ENCODE data around the gene IFT122.
"Not testable (repeated sequence)": the region's sequence is repeated elsewhere in the genome, so short reads cannot be mapped to it uniquely, and the experiment has no call there.

IFT122 gene

DNA sequence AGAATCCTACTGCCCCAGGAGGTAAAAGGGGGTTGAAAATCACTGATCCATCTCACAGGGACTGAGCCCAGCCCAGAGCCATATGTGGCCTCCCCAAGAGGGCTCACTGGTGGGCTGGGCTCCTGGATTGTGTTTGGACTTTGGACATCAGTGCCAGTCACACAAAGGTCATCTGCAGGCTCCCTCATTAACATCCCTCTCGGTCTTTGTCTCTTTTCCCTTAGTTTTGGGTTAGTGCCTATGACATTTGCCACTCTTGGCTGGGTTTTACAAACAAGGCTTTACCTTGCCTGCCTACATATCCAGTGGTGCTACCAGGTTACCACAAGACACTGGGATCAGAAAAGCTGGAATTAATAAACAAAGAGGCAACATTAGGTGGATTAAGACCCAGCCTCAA lies 27.9 kb downstream of the IFT122 start:
- Mint-ChIP-seq H3K27me3 (no peaks in the 10 kb centered on the region), H3K4me3 (no peak overlapping the region), H3K36me3 (peaks cover 13% of the 10 kb centered on the region), H3K4me1 (ENCODE audit: low read depth) (peaks cover 4% of the 10 kb centered on the region), H3K27ac (no peak overlapping the region), H3K9me3 (ENCODE audit: low read depth) (no peaks in the 10 kb centered on the region)

- Mint-ChIP-seq H3K9me3 (ENCODE audit: low read depth) (no peaks in the 10 kb centered on the region), H3K27ac (no peak overlapping the region), H3K27me3 (no peaks in the 10 kb centered on the region), H3K4me1 (ENCODE audit: low read depth) (peaks cover 4% of the 10 kb centered on the region), H3K4me3 (no peak overlapping the region), H3K36me3 (peaks cover 13% of the 10 kb centered on the region)
These were observed 29.0 kb downstream of the IFT122 start for GRCh38 chr3:129469026-129469425.

DNA sequence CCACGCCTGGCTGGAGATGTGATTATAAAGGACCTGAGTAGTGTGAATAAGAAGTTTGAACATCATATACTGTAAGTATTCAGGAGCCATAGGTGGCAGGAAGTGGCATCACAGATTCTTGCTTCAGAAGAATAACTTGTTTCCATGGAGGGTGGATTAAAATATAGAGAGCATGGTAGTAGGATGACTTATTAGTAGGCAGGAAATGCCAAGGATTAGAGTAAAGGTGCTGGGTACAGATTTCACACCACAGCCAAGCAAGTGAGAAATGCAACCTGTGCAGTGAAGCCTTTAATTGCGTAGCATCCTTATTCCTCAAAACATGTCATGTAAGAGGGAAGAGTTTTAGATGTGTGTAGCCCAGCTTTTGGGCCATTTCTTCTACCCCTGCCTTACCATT lies 30.8 kb downstream of the IFT122 start:
- H3K9me3 Mint-ChIP-seq (ENCODE audit: low read depth), result no peaks in the 10 kb centered on the region
- no peaks in the 10 kb centered on the region for H3K27me3 Mint-ChIP-seq
- H3K4me3 Mint-ChIP-seq, result no peak overlapping the region
- H3K27ac Mint-ChIP-seq, result no peak overlapping the region
- H3K4me1 Mint-ChIP-seq (ENCODE audit: low read depth), result peaks cover 4% of the 10 kb centered on the region
- H3K36me3 Mint-ChIP-seq, result peaks cover 11% of the 10 kb centered on the region

DNA sequence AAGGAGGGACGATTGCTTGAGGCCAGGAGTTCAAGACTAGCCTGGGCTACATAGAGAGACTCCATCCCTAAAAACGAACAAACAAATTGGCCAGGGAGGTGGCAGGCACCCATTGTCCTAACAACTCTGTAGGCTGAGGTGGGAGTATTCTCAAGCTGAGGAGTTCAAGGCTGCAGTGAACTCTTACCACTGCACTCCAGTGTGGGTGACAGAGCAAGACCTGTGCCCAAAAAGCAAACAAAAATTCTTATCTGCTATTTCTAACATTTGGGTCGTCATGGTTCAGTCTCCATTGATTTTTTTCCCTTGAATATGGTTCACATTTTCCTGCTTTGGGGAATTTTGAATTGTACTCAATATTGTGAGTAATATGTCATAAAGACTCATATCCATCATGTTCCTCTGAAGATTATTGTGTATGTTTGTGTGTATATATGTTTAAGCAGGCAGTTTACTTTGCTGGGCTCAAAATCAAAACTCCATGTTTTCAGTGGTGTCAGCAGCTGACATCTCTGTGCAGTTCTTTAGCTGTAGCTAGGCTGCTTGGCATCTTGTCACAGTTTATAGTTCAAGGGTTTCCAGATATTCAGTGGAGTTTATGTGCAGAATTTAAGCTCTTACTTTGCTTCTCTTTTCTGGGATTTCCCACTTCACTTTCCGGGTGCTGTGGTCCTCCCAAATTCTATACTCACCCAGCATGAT lies 33.2 kb downstream of the IFT122 start:
- H3K9me3 Mint-ChIP-seq (ENCODE audit: low read depth), result no peaks in the 10 kb centered on the region
- H3K4me1 Mint-ChIP-seq (ENCODE audit: low read depth), result peaks cover 4% of the 10 kb centered on the region
- no peak overlapping the region for H3K4me3 Mint-ChIP-seq
- peaks cover 11% of the 10 kb centered on the region for H3K36me3 Mint-ChIP-seq
- no peak overlapping the region for H3K27ac Mint-ChIP-seq
- H3K27me3 Mint-ChIP-seq, result no peaks in the 10 kb centered on the region

DNA sequence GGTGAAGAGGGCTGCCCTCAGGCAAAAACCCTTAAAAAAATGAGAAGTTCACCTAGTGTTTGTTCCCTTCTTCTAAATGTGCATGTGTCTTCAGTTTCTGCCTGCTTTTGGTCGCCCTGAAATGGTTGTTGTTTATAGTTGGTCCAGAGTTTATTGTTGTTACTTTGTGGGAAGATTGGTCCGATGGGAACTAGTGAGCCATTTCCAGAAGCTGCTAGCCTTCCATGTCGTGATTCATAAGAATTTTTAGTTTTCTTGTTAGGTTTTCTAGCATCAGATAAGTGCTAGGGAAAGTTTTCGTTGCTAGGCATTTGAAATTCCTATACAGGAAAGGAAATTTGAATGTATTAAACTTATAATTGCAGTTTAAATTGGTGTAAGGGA lies 33.7 kb downstream of the IFT122 start:
- H3K4me1 Mint-ChIP-seq (ENCODE audit: low read depth), result peaks cover 4% of the 10 kb centered on the region

DNA sequence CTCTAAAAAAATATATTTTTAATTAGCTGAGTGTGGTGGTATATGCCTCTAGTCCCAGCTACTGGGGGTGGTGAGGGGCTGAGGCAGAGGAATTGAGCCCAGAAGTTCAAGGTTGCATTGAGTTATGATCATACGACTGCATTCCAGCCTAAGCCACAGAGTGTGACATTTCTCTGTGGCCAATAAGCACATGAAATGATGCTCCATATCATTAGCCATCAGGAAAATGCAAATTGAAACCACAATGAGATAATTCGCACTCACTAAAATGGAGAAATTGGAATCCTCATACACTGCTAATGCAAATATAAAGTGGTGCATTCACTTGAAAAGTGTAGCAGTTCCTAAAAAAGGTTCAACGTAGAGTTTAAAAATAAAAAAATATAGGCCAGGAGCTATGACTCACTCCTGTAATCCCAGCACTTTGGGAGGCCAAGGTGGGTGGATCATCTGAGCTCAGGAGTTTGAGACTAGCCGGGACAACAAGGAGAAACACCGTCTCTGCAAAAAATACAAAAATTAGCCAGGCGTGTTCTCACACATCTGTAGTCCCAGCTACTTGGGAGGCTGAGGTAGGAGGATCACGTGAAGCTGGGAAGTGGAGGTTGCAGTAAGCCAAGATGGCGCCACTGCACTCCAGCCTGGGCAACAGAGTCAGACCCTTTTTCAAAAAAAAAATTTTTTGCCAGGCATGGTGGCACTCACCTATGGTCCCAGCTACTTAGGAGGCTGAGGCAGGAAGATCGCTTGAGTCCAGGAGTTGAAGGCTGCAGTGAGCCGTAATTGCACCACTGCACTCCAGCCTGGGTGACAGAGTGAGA lies 35.2 kb downstream of the IFT122 start:
- Mint-ChIP-seq H3K27ac (no peak overlapping the region), H3K27me3 (no peaks in the 10 kb centered on the region), H3K9me3 (ENCODE audit: low read depth) (no peaks in the 10 kb centered on the region), H3K36me3 (peaks cover 8% of the 10 kb centered on the region), H3K4me1 (ENCODE audit: low read depth) (no peaks in the 10 kb centered on the region), H3K4me3 (no peak overlapping the region)

More for the DNA sequence above, 33.7 kb downstream of the IFT122 start:
- Mint-ChIP-seq H3K4me3 (no peak overlapping the region), H3K27me3 (no peaks in the 10 kb centered on the region), H3K36me3 (peaks cover 11% of the 10 kb centered on the region), H3K27ac (no peak overlapping the region), H3K9me3 (ENCODE audit: low read depth) (no peaks in the 10 kb centered on the region)

DNA sequence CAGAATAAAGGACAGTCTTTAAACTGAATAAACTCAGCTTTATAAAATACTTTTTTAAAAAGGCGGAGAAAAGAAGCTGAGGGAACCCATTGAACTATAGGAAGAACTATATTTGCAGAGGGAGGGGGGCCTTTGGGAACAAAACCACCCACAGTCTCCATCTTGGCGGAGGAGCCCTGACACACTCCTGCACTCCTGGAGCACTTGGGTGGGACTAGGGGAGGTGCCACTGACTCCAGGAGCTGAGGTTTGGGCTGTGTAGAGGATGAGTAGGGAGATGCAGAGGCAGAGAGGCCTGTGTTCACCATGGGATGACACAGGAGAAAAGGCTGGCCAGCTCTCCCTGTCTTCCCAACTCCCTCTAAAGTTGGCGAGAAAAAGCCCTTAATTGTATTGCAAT lies 35.8 kb downstream of the IFT122 start:
- Mint-ChIP-seq H3K27me3 (no peaks in the 10 kb centered on the region), H3K4me1 (ENCODE audit: low read depth) (no peaks in the 10 kb centered on the region), H3K4me3 (no peak overlapping the region), H3K9me3 (ENCODE audit: low read depth) (no peaks in the 10 kb centered on the region), H3K27ac (no peak overlapping the region), H3K36me3 (peaks cover 6% of the 10 kb centered on the region)

DNA sequence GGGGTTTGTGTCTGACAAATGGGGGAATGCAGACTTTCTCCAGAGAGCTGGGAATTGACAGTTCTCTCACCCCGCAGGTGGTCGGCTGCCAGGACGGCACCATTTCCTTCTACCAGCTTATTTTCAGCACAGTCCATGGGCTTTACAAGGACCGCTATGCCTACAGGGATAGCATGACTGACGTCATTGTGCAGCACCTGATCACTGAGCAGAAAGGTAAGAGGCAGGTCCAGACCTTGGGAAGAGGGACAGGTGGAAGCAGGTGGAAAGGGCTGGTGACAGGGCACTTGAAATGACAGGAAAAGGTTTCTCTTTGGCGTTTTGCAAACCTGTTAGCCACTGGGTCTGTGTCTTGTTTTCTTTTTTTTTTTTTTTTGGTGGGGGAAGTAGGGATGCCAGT lies 36.6 kb downstream of the IFT122 start:
- H3K27me3 Mint-ChIP-seq, result no peaks in the 10 kb centered on the region
- H3K4me3 Mint-ChIP-seq, result no peak overlapping the region
- H3K27ac Mint-ChIP-seq, result no peak overlapping the region
- no peaks in the 10 kb centered on the region for H3K4me1 Mint-ChIP-seq (ENCODE audit: low read depth)
- H3K9me3 Mint-ChIP-seq (ENCODE audit: low read depth), result no peaks in the 10 kb centered on the region
- peaks cover 5% of the 10 kb centered on the region for H3K36me3 Mint-ChIP-seq

DNA sequence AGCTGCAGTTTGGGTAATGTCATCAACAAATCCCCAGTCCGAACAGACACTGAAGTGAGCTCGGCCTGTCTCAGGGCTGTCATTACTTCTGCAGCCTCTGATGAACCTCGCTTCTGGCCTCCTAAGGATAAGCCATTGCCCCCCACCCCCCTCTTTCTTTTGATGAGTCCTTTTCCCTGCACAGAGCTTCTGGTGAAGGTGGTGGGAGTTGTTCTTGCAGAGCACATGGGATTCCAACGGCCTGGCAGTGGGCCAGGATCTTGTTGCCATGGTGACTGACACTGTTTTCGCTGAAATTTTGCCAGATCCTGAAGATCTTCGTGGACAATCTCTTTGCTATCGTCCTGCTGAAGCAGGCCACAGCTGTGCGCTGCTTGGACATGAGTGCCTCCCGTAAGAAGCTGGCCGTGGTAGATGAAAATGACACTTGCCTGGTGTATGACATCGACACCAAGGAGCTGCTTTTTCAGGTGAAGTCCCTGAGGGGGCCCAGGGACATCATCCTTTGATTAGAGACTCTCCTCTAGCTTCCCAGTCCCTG lies 41.3 kb downstream of the IFT122 start:
- not testable (repeated sequence) for H3K4me3 Mint-ChIP-seq; H3K4me1 Mint-ChIP-seq (ENCODE audit: low read depth); H3K27ac Mint-ChIP-seq; H3K27me3 Mint-ChIP-seq; H3K36me3 Mint-ChIP-seq; H3K9me3 Mint-ChIP-seq (ENCODE audit: low read depth)

- no peaks in the 10 kb centered on the region for H3K27me3 Mint-ChIP-seq
- H3K4me3 Mint-ChIP-seq, result no peak overlapping the region
- H3K4me1 Mint-ChIP-seq (ENCODE audit: low read depth), result peaks cover 6% of the 10 kb centered on the region
- no peaks in the 10 kb centered on the region for H3K9me3 Mint-ChIP-seq (ENCODE audit: low read depth)
- peak overlapping the region; percentile 67 for H3K27ac Mint-ChIP-seq
- peaks cover 4% of the 10 kb centered on the region for H3K36me3 Mint-ChIP-seq
These were observed 41.8 kb downstream of the IFT122 start for GRCh38 chr3:129481766-129482332.

DNA sequence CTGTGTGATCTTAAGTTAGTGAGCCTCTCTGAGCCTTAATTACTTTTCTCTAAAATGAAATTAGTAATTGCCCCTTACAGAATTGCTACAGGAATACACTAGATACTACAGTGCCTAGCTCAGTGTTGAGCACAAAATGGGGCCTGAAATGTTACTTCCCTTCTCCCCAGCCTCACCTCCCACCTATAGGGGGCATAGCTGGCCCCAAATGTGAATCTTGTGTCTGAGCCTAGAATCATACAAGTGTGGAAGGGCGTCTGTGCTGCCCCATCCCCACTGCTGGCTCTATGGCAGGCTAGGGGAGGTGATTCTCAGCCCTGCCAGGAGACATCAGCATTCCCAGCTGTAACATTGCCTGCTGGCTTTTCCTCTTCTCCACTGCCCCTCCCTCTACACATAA lies 42.7 kb downstream of the IFT122 start:
- peaks cover 3% of the 10 kb centered on the region for H3K36me3 Mint-ChIP-seq
- H3K27me3 Mint-ChIP-seq, result no peaks in the 10 kb centered on the region
- no peak overlapping the region for H3K4me3 Mint-ChIP-seq
- no peak overlapping the region for H3K27ac Mint-ChIP-seq
- no peaks in the 10 kb centered on the region for H3K9me3 Mint-ChIP-seq (ENCODE audit: low read depth)
- peaks cover 6% of the 10 kb centered on the region for H3K4me1 Mint-ChIP-seq (ENCODE audit: low read depth)

- Mint-ChIP-seq H3K4me1 (ENCODE audit: low read depth) (peaks cover 6% of the 10 kb centered on the region), H3K27me3 (no peaks in the 10 kb centered on the region), H3K9me3 (ENCODE audit: low read depth) (no peaks in the 10 kb centered on the region), H3K27ac (no peak overlapping the region), H3K36me3 (peaks cover 3% of the 10 kb centered on the region), H3K4me3 (no peak overlapping the region)
These were observed 43.8 kb downstream of the IFT122 start for GRCh38 chr3:129483870-129484269.

DNA sequence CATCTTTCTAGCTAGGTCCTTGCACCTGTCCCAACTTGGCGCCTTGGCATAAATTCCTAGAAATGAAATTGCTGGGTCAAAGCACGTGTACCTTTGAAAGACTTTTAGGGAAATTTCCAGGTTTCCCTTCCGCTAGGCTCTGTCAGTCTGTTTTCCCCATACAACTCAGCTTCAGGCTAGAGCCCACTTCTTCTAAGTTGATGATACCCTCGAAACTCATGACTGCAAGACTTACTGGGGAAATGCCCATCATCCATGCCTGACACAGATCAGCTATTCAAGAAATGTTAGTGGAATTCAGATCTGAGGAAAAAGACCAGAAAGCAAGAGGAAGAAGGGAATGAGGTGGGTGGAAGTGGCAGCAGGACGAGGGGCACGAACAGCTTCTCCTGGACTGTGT lies 45.1 kb downstream of the IFT122 start:
- H3K27ac Mint-ChIP-seq; H3K27me3 Mint-ChIP-seq; H3K4me3 Mint-ChIP-seq; H3K9me3 Mint-ChIP-seq (ENCODE audit: low read depth); H3K4me1 Mint-ChIP-seq (ENCODE audit: low read depth); H3K36me3 Mint-ChIP-seq: not testable (repeated sequence)

- no peak overlapping the region for H3K4me3 Mint-ChIP-seq
- no peaks in the 10 kb centered on the region for H3K27me3 Mint-ChIP-seq
- H3K27ac Mint-ChIP-seq, result no peak overlapping the region
These were observed 46.0 kb downstream of the IFT122 start for GRCh38 chr3:129485721-129486663.

More at GRCh38 chr3:129485721-129486663, 46.0 kb downstream of the IFT122 start:
- H3K36me3 Mint-ChIP-seq, result peaks cover 6% of the 10 kb centered on the region
- no peaks in the 10 kb centered on the region for H3K9me3 Mint-ChIP-seq (ENCODE audit: low read depth)
- H3K4me1 Mint-ChIP-seq (ENCODE audit: low read depth), result peaks cover 6% of the 10 kb centered on the region

Measured in activated naive CD8-positive, alpha-beta T cell (primary cell).